HTR-8/SVneo (cell line): ENCODE results near the gene GMFB.
A peak's percentile ranks its signal among the peaks of the same experiment; 100 is the strongest.

Experiments
- DNase-seq: peaks from one replicate; pipeline ENCODE4 v3.0.0; 2011; ENCODE audit warnings: low spot score, mixed read lengths; ENCODE audit not compliant: insufficient read length
- FAIRE-seq: peaks from 2 replicates; lab custom pipeline; 2011; peaks lifted over from hg19 to GRCh38; lab: Jason Lieb, UNC

GMFB gene

GRCh38 chr14:54488646-54489317 is at the start of gene GMFB:
Gene GMFB (minus strand): TSS chr14:54488980. CDS start chr14:54488927, 53 bp downstream.
- DNase-seq (peak; percentile 92), FAIRE-seq (peak; percentile 92)

DNA sequence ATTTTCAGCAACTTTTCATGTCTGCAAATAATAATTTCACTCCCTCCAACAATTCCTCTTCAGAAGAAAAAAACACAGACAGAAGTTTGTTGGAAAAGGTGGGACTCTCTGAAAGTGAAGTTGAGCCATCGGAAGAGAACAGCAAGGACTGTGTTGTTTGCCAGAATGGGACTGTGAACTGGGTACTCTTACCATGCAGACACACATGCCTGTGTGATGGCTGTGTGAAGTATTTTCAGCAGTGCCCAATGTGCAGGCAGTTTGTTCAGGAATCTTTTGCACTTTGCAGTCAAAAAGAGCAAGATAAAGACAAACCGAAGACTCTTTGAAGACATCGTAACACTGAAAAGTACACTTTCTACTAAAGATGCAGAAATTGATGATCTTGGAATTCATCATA is 49.3 kb upstream of the GMFB start:
- DNase-seq (no peak), FAIRE-seq (peak; percentile 33)

- no peak for DNase-seq
- no peak for FAIRE-seq
Observed at GRCh38 chr14:54537651-54538050, 48.9 kb upstream of the GMFB start.

DNA sequence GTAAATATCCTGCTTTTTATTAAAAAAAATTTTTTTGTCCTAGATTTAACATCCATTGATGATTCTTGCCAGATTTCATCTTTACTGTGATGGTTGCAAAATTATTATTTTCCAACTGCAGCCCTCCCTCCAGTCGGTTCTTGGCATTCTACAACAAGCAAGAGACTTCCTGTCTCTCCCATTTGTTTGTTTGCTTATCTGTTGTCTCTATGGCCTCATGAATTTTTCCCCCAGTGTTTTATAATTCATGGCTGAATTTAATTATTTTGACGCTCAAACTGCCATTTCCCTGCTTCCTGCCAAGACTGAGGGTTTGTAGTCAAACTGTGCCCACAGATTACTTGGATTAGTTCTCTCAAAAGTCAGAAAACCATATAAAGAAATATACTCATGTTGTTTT is 46.9 kb upstream of the GMFB start:
- no peak for FAIRE-seq
- DNase-seq, result no peak

- peak; percentile 38 for FAIRE-seq
- DNase-seq, result no peak
Observed at GRCh38 chr14:54535126-54535525, 46.3 kb upstream of the GMFB start.

DNA sequence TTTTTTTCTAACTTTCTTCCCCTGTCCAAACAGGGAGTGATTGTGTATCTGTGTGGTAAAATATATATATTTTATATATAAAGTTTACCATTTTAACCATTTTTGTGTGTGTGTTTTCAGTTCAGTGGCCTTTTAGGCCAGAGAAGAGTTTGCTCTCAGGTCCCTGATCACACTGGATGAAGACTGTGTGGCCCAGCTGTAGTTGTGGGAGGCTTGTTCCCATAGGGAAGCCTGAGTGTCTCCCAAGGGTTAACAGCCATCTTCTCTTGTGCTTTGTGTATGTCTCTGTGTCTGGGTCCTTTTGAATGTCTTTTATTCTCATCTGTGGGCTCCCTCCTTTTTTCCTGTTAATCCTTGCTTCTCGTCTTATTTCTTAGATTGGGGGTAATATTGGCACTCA is 44.3 kb upstream of the GMFB start:
- no peak for DNase-seq

GRCh38 chr14:54532111-54533012 is 43.6 kb upstream of the GMFB start:
- peak; percentile 87 for FAIRE-seq

More for the DNA sequence above, 44.3 kb upstream of the GMFB start:
- FAIRE-seq, result no peak

GRCh38 chr14:54529811-54530210 is 41.0 kb upstream of the GMFB start:
- DNase-seq (no peak), FAIRE-seq (no peak)

More at GRCh38 chr14:54532111-54533012, 43.6 kb upstream of the GMFB start:
- no peak for DNase-seq

DNA sequence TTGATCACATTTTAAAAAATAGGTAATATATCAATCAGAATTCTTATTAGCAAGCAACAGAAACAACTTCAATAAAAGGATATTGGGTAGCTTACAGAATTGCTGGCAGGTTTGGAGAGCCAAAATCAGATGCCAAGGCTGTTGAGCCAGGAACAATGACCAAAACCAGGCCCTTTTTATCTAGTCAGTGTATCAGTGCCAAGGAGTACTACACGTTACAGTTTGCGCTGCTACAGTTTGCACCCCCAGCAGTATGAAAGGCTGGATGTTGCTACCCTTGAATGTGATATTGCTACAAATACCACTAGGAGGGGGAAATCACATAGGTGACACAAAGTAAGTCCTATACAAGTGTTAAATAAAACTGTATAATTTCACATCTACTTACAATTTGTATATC is 40.2 kb upstream of the GMFB start:
- FAIRE-seq, result peak; percentile 66

DNA sequence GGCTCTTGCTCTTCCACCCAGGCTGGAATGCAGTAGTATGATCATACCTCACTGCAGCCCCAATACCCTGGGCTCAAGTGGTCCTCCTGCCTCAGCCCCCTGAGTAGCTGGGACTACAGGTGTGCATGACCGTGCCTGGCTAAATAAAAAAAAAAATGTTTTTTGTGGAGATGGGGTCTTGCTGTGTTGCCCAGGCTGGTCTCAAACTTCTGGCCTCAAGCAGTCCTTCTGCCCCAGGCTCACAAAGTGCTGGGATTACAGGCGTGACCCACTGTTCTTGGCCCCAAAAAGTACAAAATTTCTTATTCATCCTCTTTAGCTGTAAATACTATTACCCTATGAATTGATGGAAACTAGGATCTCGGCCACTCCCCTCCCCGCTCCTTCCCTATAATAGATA is 35.6 kb upstream of the GMFB start:
- DNase-seq, result no peak
- no peak for FAIRE-seq

More for the DNA sequence above, 40.2 kb upstream of the GMFB start:
- DNase-seq, result no peak

DNA sequence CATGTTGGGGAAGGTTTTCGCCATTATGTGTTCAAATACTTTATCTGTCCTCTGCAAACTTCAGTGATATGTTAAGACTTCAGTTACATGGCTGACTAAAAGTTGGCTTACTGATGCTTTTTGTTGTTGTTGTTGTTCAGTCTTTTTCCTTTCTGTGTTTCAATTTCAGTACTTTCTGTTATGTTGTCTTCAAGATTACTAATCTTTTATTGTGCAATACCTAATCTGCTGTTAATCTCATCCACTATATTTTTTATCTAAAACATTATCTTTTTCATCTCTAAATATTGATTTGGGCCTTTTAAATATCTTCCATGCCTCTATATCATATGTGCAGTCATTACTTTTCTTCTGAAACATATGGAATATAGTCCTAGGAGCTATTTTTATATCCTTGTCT is 27.9 kb upstream of the GMFB start:
- DNase-seq (no peak), FAIRE-seq (no peak)

GRCh38 chr14:54515670-54516069 is 26.9 kb upstream of the GMFB start:
- DNase-seq, result no peak
- no peak for FAIRE-seq

DNA sequence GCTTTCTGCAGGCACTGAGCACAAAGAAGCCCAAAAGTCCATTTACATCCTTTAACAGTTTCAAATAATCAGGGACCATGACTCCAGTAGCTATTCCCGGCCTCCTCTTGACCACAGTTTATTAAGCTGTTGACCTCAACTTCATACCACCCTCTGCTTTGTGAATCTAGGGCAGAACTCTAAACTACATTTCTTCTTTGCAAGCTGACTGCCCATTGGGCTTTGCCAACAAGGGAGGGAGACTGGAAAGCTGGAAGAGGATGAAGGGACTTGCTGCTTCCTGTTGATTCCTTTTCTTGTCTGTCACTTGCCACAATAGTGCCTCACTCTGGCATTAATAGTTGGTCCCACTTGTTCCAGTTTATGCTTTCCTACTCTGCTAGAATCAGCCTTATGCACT is 23.6 kb upstream of the GMFB start:
- no peak for FAIRE-seq
- DNase-seq, result no peak

DNA sequence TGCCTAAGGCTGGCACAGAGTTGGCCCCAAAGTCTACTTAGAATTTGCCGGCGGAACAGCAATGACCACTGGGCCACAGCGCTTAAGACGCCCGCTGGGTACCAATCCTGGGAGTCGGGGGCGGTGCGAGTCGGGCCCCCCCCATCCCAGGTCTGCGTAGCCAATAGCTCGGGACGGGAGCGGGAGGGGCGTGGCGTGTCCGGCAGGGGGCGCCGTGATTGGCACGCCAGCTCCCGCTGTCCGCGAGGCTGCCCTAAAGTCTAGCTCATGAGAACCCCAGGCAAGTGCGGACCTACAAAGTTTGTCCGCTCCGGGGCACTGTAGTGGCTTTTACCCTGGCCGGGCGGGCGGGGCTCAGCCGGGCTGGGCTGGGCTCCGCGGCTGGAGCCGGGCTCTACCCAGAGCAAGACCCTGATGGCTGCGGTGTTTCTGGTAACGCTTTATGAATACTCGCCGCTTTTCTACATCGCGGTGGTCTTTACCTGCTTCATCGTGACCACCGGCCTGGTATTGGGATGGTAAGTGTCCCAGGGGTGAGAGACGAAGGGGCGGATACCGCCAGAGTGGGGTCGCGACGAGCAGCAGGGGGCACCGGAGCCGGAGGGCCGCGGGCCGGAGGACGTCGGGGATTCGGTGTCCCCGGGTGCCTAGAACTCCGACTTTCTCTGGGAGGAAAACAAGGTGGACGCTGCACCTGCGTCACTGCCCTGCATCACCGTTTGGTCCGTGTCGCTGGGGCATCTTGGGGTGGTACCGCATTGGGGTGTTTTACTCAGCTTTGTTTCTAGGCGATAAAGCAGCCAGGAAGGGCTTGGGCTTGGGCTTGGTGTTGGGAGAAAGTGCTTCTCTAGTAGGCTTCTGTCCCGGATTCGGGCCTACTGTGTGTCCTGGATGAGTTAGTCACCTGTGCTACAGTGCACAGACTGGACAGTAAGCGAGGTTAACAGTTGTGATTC is 21.0 kb upstream of the GMFB start, which contains the start of gene CGRRF1:
Gene CGRRF1 (plus strand): TSS at position 361 of the 956 bp plus-strand sequence. CDS start 54 bp downstream, at position 415.
- peak; percentile 100 for FAIRE-seq

DNA sequence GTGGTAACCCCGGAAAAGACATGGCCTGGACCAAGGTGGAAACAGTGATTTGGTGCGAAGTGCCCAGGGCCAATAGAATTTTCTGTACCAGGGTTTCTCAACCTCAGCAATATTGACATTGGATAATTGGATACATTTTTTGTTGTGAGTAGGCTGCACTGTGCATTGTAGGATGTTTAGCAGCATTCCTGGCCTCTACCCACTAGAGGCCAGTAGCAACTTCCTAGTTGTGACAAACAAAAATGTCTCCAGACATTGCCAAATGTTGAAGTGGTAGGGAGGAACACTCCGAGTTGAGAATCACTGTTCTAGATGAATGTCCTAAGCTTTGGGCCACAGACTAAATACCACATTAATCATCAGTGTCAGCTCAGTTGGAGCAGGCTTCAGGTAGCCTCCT is 14.7 kb upstream of the GMFB start:
- FAIRE-seq (peak; percentile 98), DNase-seq (peak; percentile 40)

More for the DNA sequence above, 21.0 kb upstream of the GMFB start, which contains the start of gene CGRRF1:
- peak; percentile 100 for DNase-seq

DNA sequence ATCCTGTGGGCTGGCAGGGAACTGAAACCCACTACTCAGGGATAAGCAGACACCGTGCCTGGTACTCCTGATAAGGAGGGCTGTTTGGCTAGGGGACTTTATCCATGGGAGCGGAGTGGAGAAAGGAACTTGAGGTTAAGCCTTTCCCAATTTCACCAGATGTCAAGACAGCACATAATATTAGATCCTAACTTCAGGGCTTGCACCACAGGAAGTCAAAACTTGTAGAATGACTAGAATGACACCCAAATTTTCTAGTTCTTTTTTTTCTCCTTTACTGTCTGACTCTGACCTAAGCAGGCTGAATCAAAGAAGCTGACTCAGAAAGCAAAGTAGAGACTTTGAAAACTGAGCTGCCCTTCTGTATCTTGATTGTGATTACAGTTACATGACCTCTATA is 13.8 kb upstream of the GMFB start:
- FAIRE-seq (no peak), DNase-seq (no peak)

DNA sequence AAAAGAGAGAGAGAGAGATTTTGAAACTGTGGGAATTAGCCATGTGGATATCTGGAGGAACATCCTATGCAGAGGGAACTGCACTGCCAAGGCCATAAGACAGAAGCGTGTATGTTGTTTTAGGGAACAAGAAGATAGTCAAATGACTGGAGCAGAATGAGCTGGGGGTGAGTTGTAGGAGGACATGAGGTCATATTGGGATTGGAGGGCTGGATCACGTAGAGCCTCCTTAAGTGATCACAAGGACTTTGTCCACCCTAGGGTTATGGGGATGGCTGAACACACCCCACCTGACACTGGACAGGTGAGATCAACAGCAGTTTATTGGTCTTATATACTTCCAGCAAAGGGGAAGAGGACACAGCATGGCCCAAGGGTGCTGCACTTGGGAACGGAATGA is 12.7 kb upstream of the GMFB start:
- DNase-seq (no peak), FAIRE-seq (no peak)

DNA sequence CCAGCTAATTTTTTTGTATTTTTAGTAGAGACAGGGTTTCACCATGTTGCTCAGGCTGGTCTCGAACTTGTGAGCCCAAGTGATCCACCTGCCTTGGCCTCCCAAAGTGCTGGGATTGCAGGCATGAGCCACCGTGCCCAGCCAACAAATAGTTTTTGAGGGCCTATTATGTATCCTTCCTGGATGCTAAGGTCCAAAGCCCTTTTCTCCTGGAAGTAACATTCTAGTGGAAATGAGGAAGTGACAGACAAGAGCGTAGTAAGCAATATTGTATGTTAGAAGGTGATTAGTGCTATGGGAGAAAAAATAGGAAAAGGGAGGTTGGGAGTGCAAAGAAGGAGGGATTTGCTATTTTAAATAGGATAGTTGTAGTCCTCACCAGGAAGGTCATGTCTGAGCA is 12.0 kb upstream of the GMFB start:
- no peak for FAIRE-seq
- no peak for DNase-seq

DNA sequence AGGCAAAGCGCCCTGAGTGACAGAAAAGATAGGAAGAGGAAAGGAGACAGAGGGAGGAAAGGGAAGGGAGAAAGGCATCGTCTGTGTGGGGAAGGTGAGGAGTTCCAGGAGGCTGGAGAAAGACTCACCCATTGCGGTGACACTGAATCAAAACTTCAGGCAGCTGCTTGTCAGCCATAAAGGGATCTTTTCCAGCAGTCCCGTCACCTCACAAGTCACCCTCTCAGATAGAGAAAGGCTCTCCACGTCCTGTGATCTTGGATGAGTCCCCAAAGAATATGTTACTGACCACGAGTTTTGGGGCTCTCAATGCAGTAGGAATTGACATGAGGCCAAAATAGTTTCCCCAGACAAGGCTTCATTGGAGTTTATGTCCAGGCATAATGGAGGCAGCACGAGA is 9.8 kb upstream of the GMFB start:
- DNase-seq (no peak), FAIRE-seq (no peak)

- FAIRE-seq, result peak; percentile 55
Observed at GRCh38 chr14:54498095-54498531, 9.3 kb upstream of the GMFB start.

More at GRCh38 chr14:54498095-54498531, 9.3 kb upstream of the GMFB start:
- DNase-seq, result no peak
